Caco-2 (cell line): ENCODE data around the gene SNAI1. TPM values are rescaled to one million over a fixed set of nuclear protein-coding genes. Genes with fewer than 3 reads are reported as not detected.

Experiments used
- BruUV-seq: library from RNA; stranded (reverse); fragments of 400-500 nt; replicated peaks from 2 replicates; lab custom pipeline; 2021; lab: Mats Ljungman, UMichigan
- CTCF ChIA-PET: fragments of 300-600 bp; sonication (Branson Sonifier 250); formaldehyde crosslinking; loops from one replicate; lab custom pipeline; 2022; ENCODE audit warnings: antibody characterized with exemption; lab: Charles Lee
- POLR2A ChIA-PET: fragments of 300-600 bp; sonication (Branson Sonifier 250); formaldehyde crosslinking; loops from one replicate; lab custom pipeline; 2022; ENCODE audit warnings: antibody characterized with exemption; lab: Charles Lee
- DNase-seq, 2 experiments: peaks; one replicate each; pipeline versions ENCODE4 v3.0.0 to v3.0.0-alpha.2; 2020 to 2022
- H3K27me3 ChIP-seq: replicated peaks from 2 replicates; pipeline ENCODE4 v1.6.0; 2011; ENCODE audit warnings: low read length; ENCODE audit not compliant: control insufficient read depth, insufficient read depth
- H3K36me3 ChIP-seq: 2 replicates; pipeline ENCODE4 v1.5.1; 2011; ENCODE audit warnings: low read length; ENCODE audit not compliant: control insufficient read depth, insufficient read depth
- H3K4me1 ChIP-seq: fragments of 250-450 bp; sonication (Bioruptor Pico); 2 replicates; pipeline ENCODE4 v1.5.1; 2020; ENCODE audit warnings: mild to moderate bottlenecking
- H3K4me3 ChIP-seq: 2 replicates; pipeline ENCODE4 v1.5.1; 2011; ENCODE audit warnings: low read depth, mild to moderate bottlenecking, control low read depth, low read length
- H3K9me3 ChIP-seq: fragments of 250-450 bp; sonication (Bioruptor Pico); 2 replicates; pipeline ENCODE4 v1.5.1; 2020; ENCODE audit warnings: mild to moderate bottlenecking, moderate library complexity
- H3K27ac Mint-ChIP-seq: one replicate; pipeline ENCODE4 v1.8.0; 2022; ENCODE audit warnings: mixed read lengths; ENCODE audit not compliant: unreplicated experiment
- H3K27me3 Mint-ChIP-seq: one replicate; pipeline ENCODE4 v1.8.0; 2022; ENCODE audit warnings: mixed read lengths; ENCODE audit not compliant: insufficient read depth, unreplicated experiment
- H3K36me3 Mint-ChIP-seq: one replicate; pipeline ENCODE4 v1.8.0; 2022; ENCODE audit warnings: mild to moderate bottlenecking, mixed read lengths; ENCODE audit not compliant: insufficient read depth, unreplicated experiment
- H3K4me1 Mint-ChIP-seq: one replicate; pipeline ENCODE4 v1.8.0; 2022; ENCODE audit warnings: low read depth, mixed read lengths; ENCODE audit not compliant: unreplicated experiment
- H3K4me3 Mint-ChIP-seq: one replicate; pipeline ENCODE4 v1.8.0; 2022; ENCODE audit warnings: mild to moderate bottlenecking, moderate library complexity, mixed read lengths; ENCODE audit not compliant: unreplicated experiment
- H3K9me3 Mint-ChIP-seq: one replicate; pipeline ENCODE4 v1.8.0; 2022; ENCODE audit warnings: mixed read lengths; ENCODE audit not compliant: unreplicated experiment
- intact Hi-C: fragments of 100-400 bp; cut with micrococcal nuclease; formaldehyde crosslinking; loops from one replicate; pipeline ENCODE4 v1.10.0; 2022; ENCODE audit not compliant: unreplicated experiment
- total RNA-seq: library from RNA; stranded (reverse); gene quantifications from 2 replicates; pipeline ENCODE4 v1.2.3, GENCODE V29; 2022
- TF ChIP-seq, protein P1 (sequence below), 2 experiments: fragments of 200-600 bp in 1 of 2; IDR thresholded peaks; 1 replicate in 1 of 2; 2 replicates in 1 of 2; pipeline versions ENCODE4 v1.5.1 to v1.8.0; 2011 to 2022; ENCODE audit warnings: antibody characterized with exemption in 1 of 2, control low read depth in 1 of 2, inconsistent platforms in 1 of 2, low read depth in 1 of 2, low read length in 1 of 2, mild to moderate bottlenecking in 1 of 2, moderate library complexity in 1 of 2; ENCODE audit not compliant: insufficient read depth in 1 of 2, severe bottlenecking in 1 of 2, unreplicated experiment in 1 of 2

Gene SNAI1
- total RNA-seq, 1 experiment from 2014 or later, result 10.9 TPM

- no peak overlapping the region for H3K4me3 ChIP-seq
- no peaks in the 10 kb centered on the region for H3K9me3 Mint-ChIP-seq
- H3K4me1 ChIP-seq, result peaks cover 54% of the 10 kb centered on the region
- no peaks in the 10 kb centered on the region for H3K36me3 ChIP-seq
- no peaks in the 10 kb centered on the region for H3K9me3 ChIP-seq
- peak; percentile 82 to 83 for DNase-seq
- H3K4me3 Mint-ChIP-seq, result no peak overlapping the region
- H3K27me3 ChIP-seq, result no peaks in the 10 kb centered on the region
- H3K27me3 Mint-ChIP-seq, result no peaks in the 10 kb centered on the region
- TF ChIP-seq, protein P1, sequence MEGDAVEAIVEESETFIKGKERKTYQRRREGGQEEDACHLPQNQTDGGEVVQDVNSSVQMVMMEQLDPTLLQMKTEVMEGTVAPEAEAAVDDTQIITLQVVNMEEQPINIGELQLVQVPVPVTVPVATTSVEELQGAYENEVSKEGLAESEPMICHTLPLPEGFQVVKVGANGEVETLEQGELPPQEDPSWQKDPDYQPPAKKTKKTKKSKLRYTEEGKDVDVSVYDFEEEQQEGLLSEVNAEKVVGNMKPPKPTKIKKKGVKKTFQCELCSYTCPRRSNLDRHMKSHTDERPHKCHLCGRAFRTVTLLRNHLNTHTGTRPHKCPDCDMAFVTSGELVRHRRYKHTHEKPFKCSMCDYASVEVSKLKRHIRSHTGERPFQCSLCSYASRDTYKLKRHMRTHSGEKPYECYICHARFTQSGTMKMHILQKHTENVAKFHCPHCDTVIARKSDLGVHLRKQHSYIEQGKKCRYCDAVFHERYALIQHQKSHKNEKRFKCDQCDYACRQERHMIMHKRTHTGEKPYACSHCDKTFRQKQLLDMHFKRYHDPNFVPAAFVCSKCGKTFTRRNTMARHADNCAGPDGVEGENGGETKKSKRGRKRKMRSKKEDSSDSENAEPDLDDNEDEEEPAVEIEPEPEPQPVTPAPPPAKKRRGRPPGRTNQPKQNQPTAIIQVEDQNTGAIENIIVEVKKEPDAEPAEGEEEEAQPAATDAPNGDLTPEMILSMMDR (IDR thresholded peaks at IDR 0.05; ENCODE audit: insufficient read depth in 1 of 2, low read depth in 1 of 2, low read length in 1 of 2, severe bottlenecking in 1 of 2, unreplicated experiment in 1 of 2), result no peak
- peaks cover 20% of the 10 kb centered on the region for H3K36me3 Mint-ChIP-seq
- BruUV-seq, result no TSS peak
- ChIA-PET CTCF (interaction anchor here (0.6 to 3.1 kb wide), 8 partner anchors 13 to 827 kb away, joined by 3 to 31 read pairs (median 4); no protein-coding TSS in a partner anchor), POLR2A (interaction anchor here (0.9 kb wide), 1 partner anchor 11 kb away, joined by 3 read pairs; no protein-coding TSS in a partner anchor)
- peaks cover 36% of the 10 kb centered on the region for H3K4me1 Mint-ChIP-seq
- intact Hi-C loops, result no loop called here
- H3K27ac Mint-ChIP-seq, result peak overlapping the region; percentile 49
Measured at GRCh38 chr20:49965781-49966305, 16.9 kb upstream of the SNAI1 start.

DNA sequence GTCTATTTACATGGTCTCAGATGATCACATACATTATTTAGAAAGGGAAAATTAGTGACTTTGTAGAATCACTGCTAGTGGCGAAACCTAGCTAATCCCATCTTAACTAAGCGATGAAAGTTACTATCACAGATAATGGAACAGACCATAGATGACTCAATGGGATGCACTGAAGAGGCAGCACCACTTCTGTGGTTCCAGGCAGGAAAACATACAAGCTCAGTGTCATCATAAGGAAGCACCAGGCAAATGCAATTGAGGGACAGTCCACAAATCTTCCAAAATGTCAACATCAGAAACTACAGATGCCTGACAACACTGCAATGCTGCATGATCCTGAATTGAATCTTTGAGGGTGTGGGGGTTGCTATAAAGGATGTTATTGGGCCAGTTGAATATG lies 15.9 kb upstream of the SNAI1 start:
- POLR2A ChIA-PET, result no interaction called here
- intact Hi-C loops, result no loop called here
- H3K36me3 ChIP-seq, result no peaks in the 10 kb centered on the region
- H3K4me3 Mint-ChIP-seq, result no peak overlapping the region
- peaks cover 57% of the 10 kb centered on the region for H3K4me1 ChIP-seq
- BruUV-seq, result no TSS peak
- no peak for DNase-seq
- TF ChIP-seq, protein P1 (IDR thresholded peaks at IDR 0.05; ENCODE audit: insufficient read depth in 1 of 2, low read depth in 1 of 2, low read length in 1 of 2, severe bottlenecking in 1 of 2, unreplicated experiment in 1 of 2), result no peak
- no peaks in the 10 kb centered on the region for H3K9me3 Mint-ChIP-seq
- H3K4me1 Mint-ChIP-seq, result peaks cover 38% of the 10 kb centered on the region
- H3K9me3 ChIP-seq, result no peaks in the 10 kb centered on the region
- no peaks in the 10 kb centered on the region for H3K27me3 ChIP-seq
- no peaks in the 10 kb centered on the region for H3K27me3 Mint-ChIP-seq
- no peak overlapping the region for H3K4me3 ChIP-seq
- H3K36me3 Mint-ChIP-seq, result peaks cover 19% of the 10 kb centered on the region
- no peak overlapping the region for H3K27ac Mint-ChIP-seq
- CTCF ChIA-PET, result interaction anchor here (0.7 to 3.1 kb wide), 4 partner anchors 12 to 104 kb away, joined by 3 to 31 read pairs (median 11); no protein-coding TSS in a partner anchor

GRCh38 chr20:49969234-49969633 lies 13.5 kb upstream of the SNAI1 start:
- POLR2A ChIA-PET, result no interaction called here

More at GRCh38 chr20:49969234-49969633, 13.5 kb upstream of the SNAI1 start:
- H3K4me1 ChIP-seq, result peaks cover 57% of the 10 kb centered on the region
- H3K27me3 ChIP-seq, result no peaks in the 10 kb centered on the region
- no peak for DNase-seq
- intact Hi-C loops, result no loop called here
- CTCF ChIA-PET, result interaction anchor here (1.6 kb wide), 1 partner anchor 102 kb away, joined by 14 read pairs; no protein-coding TSS in a partner anchor
- Mint-ChIP-seq H3K27ac (peak overlapping the region; percentile 51), H3K4me1 (peaks cover 38% of the 10 kb centered on the region), H3K27me3 (no peaks in the 10 kb centered on the region), H3K4me3 (no peak overlapping the region), H3K36me3 (peaks cover 9% of the 10 kb centered on the region), H3K9me3 (no peaks in the 10 kb centered on the region)
- TF ChIP-seq, protein P1 (IDR thresholded peaks at IDR 0.05; ENCODE audit: insufficient read depth in 1 of 2, low read depth in 1 of 2, low read length in 1 of 2, severe bottlenecking in 1 of 2, unreplicated experiment in 1 of 2), result no peak
- no peaks in the 10 kb centered on the region for H3K9me3 ChIP-seq
- H3K36me3 ChIP-seq, result no peaks in the 10 kb centered on the region
- BruUV-seq, result no TSS peak
- H3K4me3 ChIP-seq, result no peak overlapping the region
